H1 (cell line): Measurements from ENCODE around the gene TRIM7. TPM values are rescaled to one million over a fixed set of nuclear protein-coding genes. Genes with fewer than 3 reads are reported as not detected.
A peak's percentile ranks its signal among the peaks of the same experiment; 100 is the strongest.

Experiments
- CTCF ChIA-PET: fragments of 300-600 bp; sonication (Branson Sonifier 250); formaldehyde crosslinking; loops from one replicate; lab custom pipeline; 2021; ENCODE audit not compliant: partially characterized antibody; lab: Charles Lee
- POLR2A ChIA-PET: fragments of 300-600 bp; sonication (Branson Sonifier 250); formaldehyde crosslinking; loops from one replicate; lab custom pipeline; 2021; ENCODE audit warnings: inconsistent platforms; ENCODE audit not compliant: partially characterized antibody; lab: Charles Lee
- DNase-seq, 2 experiments: peaks; one replicate each; pipeline versions ENCODE4 v3.0.0 to v3.0.0-alpha.2; 2010 to 2022; ENCODE audit warnings: low spot score in 2 of 2, low read depth in 1 of 2, mixed read lengths in 1 of 2
- FAIRE-seq: peaks from 2 replicates; lab custom pipeline; 2011; peaks lifted over from hg19 to GRCh38; lab: Jason Lieb, UNC
- H2AFZ ChIP-seq: 2 replicates; pipeline ENCODE4 v1.8.1; 2012; ENCODE audit warnings: low read length, inconsistent platforms
- H2AK5ac ChIP-seq: 2 replicates; pipeline ENCODE4 v1.6.1; 2013; ENCODE audit warnings: low read depth, low read length
- H2BK120ac ChIP-seq: replicated peaks from 2 replicates; pipeline ENCODE3; 2013; ENCODE audit warnings: low read depth, low read length, inconsistent platforms
- H2BK12ac ChIP-seq: 2 replicates; pipeline ENCODE4 v1.6.1; 2013; ENCODE audit warnings: low read depth, low read length
- H2BK15ac ChIP-seq: 2 replicates; pipeline ENCODE4 v1.6.1; 2013; ENCODE audit warnings: low read length
- H2BK20ac ChIP-seq: 2 replicates; pipeline ENCODE4 v1.6.1; 2013; ENCODE audit warnings: low read length
- H2BK5ac ChIP-seq: 2 replicates; pipeline ENCODE4 v1.6.1; 2013; ENCODE audit warnings: low read depth, low read length
- H3K14ac ChIP-seq: 2 replicates; pipeline ENCODE4 v1.6.1; 2013; ENCODE audit warnings: inconsistent platforms; ENCODE audit not compliant: insufficient read length
- H3K18ac ChIP-seq: 2 replicates; pipeline ENCODE4 v1.6.1; 2013; ENCODE audit warnings: low read length; ENCODE audit errors: extremely low read depth
- H3K23ac ChIP-seq: 2 replicates; pipeline ENCODE4 v1.6.1; 2013; ENCODE audit warnings: inconsistent platforms; ENCODE audit not compliant: insufficient read length
- H3K23me2 ChIP-seq: 2 replicates; pipeline ENCODE4 v1.6.1; 2013; ENCODE audit warnings: low read depth, low read length
- H3K27ac ChIP-seq: 2 replicates; pipeline ENCODE4 v1.6.1; 2011; ENCODE audit warnings: low read depth, low read length, inconsistent platforms
- H3K27me3 ChIP-seq, 4 experiments: replicated peaks in 1 of 4; 1 replicate in 1 of 4; 2 replicates in 3 of 4; pipeline versions ENCODE4 v1.6.1 to v1.8.1; 2011 to 2013; ENCODE audit warnings: low read length in 3 of 4, mild to moderate bottlenecking in 3 of 4, inconsistent platforms in 2 of 4, mixed read lengths in 2 of 4, moderate library complexity in 1 of 4; ENCODE audit not compliant: control insufficient read depth in 3 of 4, insufficient read depth in 3 of 4; ENCODE audit errors: extremely low read depth in 1 of 4
- H3K36me3 ChIP-seq, 4 experiments: 2 replicates each; pipeline versions ENCODE4 v1.6.1 to v1.8.1; 2011 to 2013; ENCODE audit warnings: mild to moderate bottlenecking in 4 of 4, low read length in 3 of 4, moderate library complexity in 2 of 4, control low read depth in 1 of 4, inconsistent platforms in 1 of 4; ENCODE audit not compliant: insufficient read depth in 4 of 4, control insufficient read depth in 2 of 4
- H3K4ac ChIP-seq: replicated peaks from 2 replicates; pipeline ENCODE3; 2013; ENCODE audit warnings: low read length, low read depth, mixed read lengths, inconsistent platforms; ENCODE audit not compliant: insufficient read length
- H3K4me1 ChIP-seq, 4 experiments: replicated peaks in 1 of 4; 1 replicate in 1 of 4; 2 replicates in 3 of 4; pipeline versions ENCODE4 v1.6.1 to v1.8.1; 2011 to 2013; ENCODE audit warnings: low read length in 3 of 4, inconsistent platforms in 2 of 4, mixed read lengths in 1 of 4; ENCODE audit not compliant: insufficient read depth in 4 of 4, control insufficient read depth in 3 of 4
- H3K4me2 ChIP-seq, 2 experiments: 2 replicates each; pipeline versions ENCODE4 v1.6.1 to v1.8.1; 2011 to 2013; ENCODE audit warnings: low read depth in 2 of 2, low read length in 2 of 2, control low read depth in 1 of 2, inconsistent platforms in 1 of 2, mild to moderate bottlenecking in 1 of 2; ENCODE audit not compliant: insufficient read depth in 1 of 2
- H3K4me3 ChIP-seq, 4 experiments: fragments of 200-600, 300-600 bp in 1 of 4; sonication (generic), shearing (Covaris generic), sonication (Bioruptor Twin) in 1 of 4; 2 replicates each; pipeline versions ENCODE4 v1.5.1 to v1.8.1; 2011 to 2016; ENCODE audit warnings: low read length in 4 of 4, low read depth in 3 of 4, control low read depth in 2 of 4, inconsistent platforms in 2 of 4, mild to moderate bottlenecking in 2 of 4, mixed read lengths in 1 of 4, moderate library complexity in 1 of 4; ENCODE audit not compliant: insufficient read depth in 2 of 4; ENCODE audit errors: extremely low read depth in 1 of 4
- H3K56ac ChIP-seq: replicated peaks from 2 replicates; pipeline ENCODE3; 2013; ENCODE audit warnings: low read depth, mild to moderate bottlenecking, mixed read lengths, low read length, inconsistent platforms; ENCODE audit not compliant: insufficient read length
- H3K79me1 ChIP-seq: 2 replicates; pipeline ENCODE4 v1.6.1; 2013; ENCODE audit warnings: low read depth, low read length, control low read depth
- H3K79me2 ChIP-seq, 2 experiments: 2 replicates each; pipeline versions ENCODE4 v1.6.1 to v1.8.1; 2012 to 2013; ENCODE audit warnings: low read length in 2 of 2, mild to moderate bottlenecking in 2 of 2, inconsistent platforms in 1 of 2; ENCODE audit not compliant: insufficient read depth in 2 of 2, control insufficient read depth in 1 of 2
- H3K9ac ChIP-seq, 4 experiments: replicated peaks in 1 of 4; 1 replicate in 1 of 4; 2 replicates in 3 of 4; pipeline versions ENCODE4 v1.6.1 to v1.8.1; 2011 to 2013; ENCODE audit warnings: low read depth in 3 of 4, low read length in 3 of 4, control low read depth in 2 of 4, mild to moderate bottlenecking in 2 of 4, moderate library complexity in 2 of 4, inconsistent platforms in 1 of 4; ENCODE audit errors: extremely low read depth in 1 of 4
- H3K9me3 ChIP-seq, 2 experiments: 2 replicates each; pipeline versions ENCODE4 v1.6.1 to v1.8.1; 2012 to 2013; ENCODE audit warnings: mild to moderate bottlenecking in 2 of 2, moderate library complexity in 2 of 2, control low read depth in 1 of 2, inconsistent platforms in 1 of 2, low read depth in 1 of 2, low read length in 1 of 2, mixed read lengths in 1 of 2; ENCODE audit not compliant: insufficient read depth in 2 of 2
- H4K20me1 ChIP-seq, 2 experiments: replicated peaks in 1 of 2; 2 replicates each; pipeline versions ENCODE3 to v1.8.1; 2011 to 2013; ENCODE audit warnings: inconsistent platforms in 2 of 2, low read length in 2 of 2, mild to moderate bottlenecking in 1 of 2; ENCODE audit not compliant: insufficient read depth in 2 of 2, control insufficient read depth in 1 of 2
- H4K5ac ChIP-seq: 2 replicates; pipeline ENCODE4 v1.6.1; 2013; ENCODE audit warnings: low read length, low read depth, mixed read lengths, inconsistent platforms; ENCODE audit not compliant: insufficient read length
- H4K8ac ChIP-seq: 2 replicates; pipeline ENCODE4 v1.8.0; 2013; ENCODE audit warnings: mild to moderate bottlenecking, moderate library complexity, low read length, inconsistent platforms; ENCODE audit not compliant: insufficient read depth; ENCODE audit errors: extremely low read depth
- H4K91ac ChIP-seq: replicated peaks from 2 replicates; pipeline ENCODE3; 2013; ENCODE audit warnings: low read length, mixed read lengths, inconsistent platforms; ENCODE audit not compliant: insufficient read length
- ASH2L ChIP-seq: fragments of 200-600, 300-600 bp; sonication (generic); IDR thresholded peaks from one replicate; pipeline ENCODE4 v1.7.1; 2017; ENCODE audit warnings: low read length
- CEBPB ChIP-seq: IDR thresholded peaks from 2 replicates; pipeline ENCODE4 v1.6.1; 2012; ENCODE audit warnings: low read depth, low read length
- CHD2 ChIP-seq: IDR thresholded peaks from 2 replicates; pipeline ENCODE4 v1.6.1; 2012; ENCODE audit warnings: low read length, improper control_type of control experiment
- CREB1 ChIP-seq: IDR thresholded peaks from 2 replicates; pipeline ENCODE4 v1.6.1; 2012; ENCODE audit warnings: inconsistent platforms
- KDM4A ChIP-seq: IDR thresholded peaks from one replicate; pipeline ENCODE4 v1.7.1; 2012; ENCODE audit warnings: low read depth, mild to moderate bottlenecking, moderate library complexity, low read length, inconsistent platforms; ENCODE audit not compliant: severe bottlenecking
- SAP30 ChIP-seq: fragments of 300-600 bp; sonication (generic); IDR thresholded peaks from 2 replicates; pipeline ENCODE4 v1.7.1; 2012; ENCODE audit warnings: low read length, moderate library complexity, mild to moderate bottlenecking, inconsistent platforms; ENCODE audit not compliant: insufficient read depth, insufficient replicate concordance
- SIN3A ChIP-seq, 2 experiments: IDR thresholded peaks in 1 of 2; conservative IDR thresholded peaks in 1 of 2; 2 replicates each; pipeline ENCODE4 v1.6.1; 2011 to 2012; ENCODE audit warnings: low read length in 2 of 2, improper control_type of control experiment in 1 of 2, low read depth in 1 of 2, mild to moderate bottlenecking in 1 of 2
- TEAD4 ChIP-seq: IDR thresholded peaks from 2 replicates; pipeline ENCODE4 v1.6.1; 2012; ENCODE audit warnings: low read depth, low read length, inconsistent platforms, mixed read lengths
- YY1 ChIP-seq: IDR thresholded peaks from 2 replicates; pipeline ENCODE4 v1.6.1; 2011; ENCODE audit warnings: low read depth, mild to moderate bottlenecking, low read length
- WGBS, 2 experiments: shearing (Covaris generic) in 1 of 2; methylation state at CpG; one replicate each; pipeline versions ENCODE4 v1.1.6 to v1.1.7; 2013 to 2015; ENCODE audit warnings: low lambda C conversion rate in 2 of 2, mixed read lengths in 2 of 2, inconsistent platforms in 1 of 2, low coverage in 1 of 2, missing lambda C conversion rate in 1 of 2; ENCODE audit not compliant: insufficient replicate concordance in 2 of 2, insufficient coverage in 1 of 2, insufficient read length in 1 of 2; ENCODE audit errors: extremely low coverage in 1 of 2, missing lambda C conversion rate in 1 of 2; 5-methylcytosine and 5-hydroxymethylcytosine counted together
- polyA plus RNA-seq, 7 experiments: library from polyadenylated mRNA; depleted of rRNA in 3 of 7; stranded (reverse) in 5 of 7; unstranded in 2 of 7; fragments of >200 nt in 5 of 7; fragments of 200-250 nt in 2 of 7; gene quantifications; 1 replicate in 5 of 7; 2 replicates in 1 of 7; 4 replicates in 1 of 7; pipeline versions ENCODE4 v1.2.1 to v1.2.3, GENCODE V29; 2011 to 2013; ENCODE audit warnings: missing spikeins in 2 of 7, mixed read lengths in 2 of 7
- total RNA-seq: library from RNA; stranded (reverse); fragmentation: NEBNext Ultra II Directional; extraction: Animal tissue kit (Norgen Biotek cat#: 25700); gene quantifications from 2 replicates; pipeline ENCODE4 v1.2.1, GENCODE V29; 2021
- TF ChIP-seq, protein P1 (sequence below): IDR thresholded peaks from 2 replicates; pipeline ENCODE4 v1.6.1; 2011; ENCODE audit warnings: low read depth, mild to moderate bottlenecking, low read length; ENCODE audit not compliant: insufficient read depth

The TRIM7 gene
- total and polyA plus RNA-seq, 2 of the 8 experiments (the other 6 are each of a cell fraction or from before 2014, with no cell fraction given) = 0.36 to 0.47 TPM

- H4K91ac ChIP-seq = peak overlapping the region; percentile 88
Measured at GRCh38 chr5:181223729-181224389, 18.9 kb upstream of the TRIM7 start.

More at GRCh38 chr5:181223729-181224389, 18.9 kb upstream of the TRIM7 start:
- H3K79me1 ChIP-seq = peaks cover 7% of the 10 kb centered on the region; the same call in 1 of the 2 replicates
- H3K23ac ChIP-seq = no peak overlapping the region
- peaks cover 0 to 20% of the 10 kb centered on the region in 2 experiments; a peak in 2 of 4 replicates for H3K79me2 ChIP-seq
- H2BK20ac ChIP-seq = no peak overlapping the region
- peak overlapping the region; percentile 63; the same call in 1 of the 2 replicates for H2BK12ac ChIP-seq
- H3K23me2 ChIP-seq = peaks cover 16% of the 10 kb centered on the region
- peak overlapping the region; percentile 63 for H3K4ac ChIP-seq
- TF ChIP-seq KDM4A = peak; percentile 22
- TF ChIP-seq SIN3A (conservative IDR thresholded peaks at IDR 0.05 in 1 of 2, IDR thresholded peaks at IDR 0.05 in 1 of 2; ENCODE audit: low read depth in 1 of 2, low read length in 2 of 2) = peak in 1 of 2 experiments; percentile 17; a peak in 1 of 4 replicates
- TF ChIP-seq CREB1 = 0 out of 2 replicates have a peak, but pooled peaks have one; percentile 3
- TF ChIP-seq, protein P1, sequence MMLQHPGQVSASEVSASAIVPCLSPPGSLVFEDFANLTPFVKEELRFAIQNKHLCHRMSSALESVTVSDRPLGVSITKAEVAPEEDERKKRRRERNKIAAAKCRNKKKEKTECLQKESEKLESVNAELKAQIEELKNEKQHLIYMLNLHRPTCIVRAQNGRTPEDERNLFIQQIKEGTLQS = 0 out of 2 replicates have a peak, but pooled peaks have one; percentile 7
- TF ChIP-seq TEAD4 = 0 out of 2 replicates have a peak, but pooled peaks have one; percentile 18
- TF ChIP-seq SAP30 = peak; percentile 77
- TF ChIP-seq CEBPB = 0 out of 2 replicates have a peak, but pooled peaks have one; percentile 1
- no peak for TF ChIP-seq ASH2L
- TF ChIP-seq CHD2 = no peak
- peak; percentile 93 for TF ChIP-seq YY1
- no peaks in the 10 kb centered on the region for H3K27me3 ChIP-seq
- no peak overlapping the region for H2BK120ac ChIP-seq
- H3K14ac ChIP-seq = no peak overlapping the region
- H3K4me3 ChIP-seq = peak overlapping the region; percentile 83 to 98 (median 95)
- H4K8ac ChIP-seq = no peak overlapping the region; the same call in 1 of the 2 replicates
- POLR2A ChIA-PET = interaction anchor here (1.0 to 32.8 kb wide), 7 partner anchors 17 to 58 kb away, joined by 3 to 1334 read pairs (median 7); partner anchors contain the start of genes RACK1 and TRIM52
- H4K20me1 ChIP-seq = peaks cover 0 to under 1% of the 10 kb centered on the region in 2 experiments
- H2AK5ac ChIP-seq = peak overlapping the region; percentile 70; the same call in 1 of the 2 replicates
- DNase-seq (no peak), FAIRE-seq (no peak)
- peak overlapping the region; percentile 88; the same call in 1 of the 2 replicates for H2BK15ac ChIP-seq
- peak overlapping the region; percentile 86 to 96 for H3K4me2 ChIP-seq
- H3K4me1 ChIP-seq = peaks cover 0 to 8% (median 4%) of the 10 kb centered on the region in 4 experiments; a peak in 4 of 7 replicates
- H3K36me3 ChIP-seq = peaks cover 0 to 9% (median 0%) of the 10 kb centered on the region in 4 experiments; a peak in 3 of 8 replicates
- H3K9ac ChIP-seq = peak overlapping the region in 3 of 4 experiments; percentile 40 to 84 (median 59); a peak in 6 of 7 replicates
- H2BK5ac ChIP-seq = peak overlapping the region; percentile 97
- H3K27ac ChIP-seq = peak overlapping the region; percentile 46; the same call in 1 of the 2 replicates
- no peak overlapping the region for H2AFZ ChIP-seq
- no peaks in the 10 kb centered on the region for H3K9me3 ChIP-seq
- 9% methylated on average over 23 of the region's 31 CpGs; no CpG with 5 or more reads in 1 of the 2 experiments for WGBS, 2 experiments
- H4K5ac ChIP-seq = peak overlapping the region; percentile 66
- CTCF ChIA-PET = interaction anchor here (0.6 to 1.0 kb wide), 3 partner anchors 36 to 62 kb away, joined by 3 read pairs; no protein-coding TSS in a partner anchor
- peak overlapping the region; percentile 52 for H3K56ac ChIP-seq
- peak overlapping the region; percentile 88 for H3K18ac ChIP-seq
